B cell (primary cell): ENCODE data around the gene ADA. TPM values are rescaled to one million over a fixed set of nuclear protein-coding genes. Genes with fewer than 3 reads are reported as not detected.

ENCODE experiments used
- ATAC-seq: fragments of 200-7000 bp; cut with Tn5 transposase; one replicate; pipeline ENCODE4 v1.10.0; 2021; ENCODE audit warnings: low read depth, mild to moderate bottlenecking, moderate number of reproducible peaks, moderate library complexity
- CTCF ChIA-PET: fragments of 350-600 bp; sonication (Branson Sonifier 250); formaldehyde crosslinking; loops from one replicate; lab custom pipeline; 2021; ENCODE audit warnings: antibody characterized with exemption, inconsistent platforms; lab: Charles Lee
- POLR2A ChIA-PET: fragments of 350-600 bp; sonication (Branson Sonifier 250); formaldehyde crosslinking; loops from one replicate; lab custom pipeline; 2021; ENCODE audit warnings: antibody characterized with exemption; lab: Charles Lee
- DNase-seq: peaks from one replicate; pipeline ENCODE4 v3.0.0; 2013
- H2AFZ ChIP-seq: 2 replicates; pipeline ENCODE4 v1.6.1; 2012; ENCODE audit warnings: mild to moderate bottlenecking, low read depth, low read length; ENCODE audit not compliant: insufficient read depth, poor library complexity, severe bottlenecking
- H3K27ac ChIP-seq, 2 donors: 1 replicate in 1 of 2; 2 replicates in 1 of 2; pipeline ENCODE4 v1.5.1; 2012 to 2013; ENCODE audit warnings: low read length in 2 of 2, mild to moderate bottlenecking in 2 of 2, moderate library complexity in 1 of 2
- H3K27me3 ChIP-seq, 4 experiments: fragments of 200-600 bp in 1 of 4; sonication (generic) in 1 of 4; replicated peaks in 1 of 4; 1 replicate in 2 of 4; 2 replicates in 2 of 4; pipeline versions ENCODE4 v1.6.1 to v1.7.0; 2013 to 2016; ENCODE audit warnings: low read length in 3 of 4, mild to moderate bottlenecking in 2 of 4, mixed read lengths in 1 of 4, moderate library complexity in 1 of 4; ENCODE audit not compliant: insufficient read depth in 4 of 4, control insufficient read depth in 3 of 4; ENCODE audit errors: control extremely low read depth in 1 of 4
- H3K36me3 ChIP-seq, 2 experiments: replicated peaks in 1 of 2; 1 replicate in 1 of 2; 2 replicates in 1 of 2; pipeline versions ENCODE4 v1.6.1 to v1.7.1; 2013; ENCODE audit warnings: low read length in 1 of 2; ENCODE audit not compliant: insufficient read depth in 2 of 2, control insufficient read depth in 1 of 2; ENCODE audit errors: control extremely low read depth in 1 of 2, extremely low read depth in 1 of 2
- H3K4me1 ChIP-seq, 2 donors: fragments of 200-600 bp in 1 of 2; sonication (generic) in 1 of 2; 1 replicate in 1 of 2; 2 replicates in 1 of 2; pipeline versions ENCODE4 v1.5.1 to v1.6.1; 2013 to 2017; ENCODE audit warnings: low read length in 2 of 2; ENCODE audit not compliant: control insufficient read depth in 2 of 2, insufficient read depth in 2 of 2
- H3K4me2 ChIP-seq: replicated peaks from 2 replicates; pipeline ENCODE3; 2012; ENCODE audit warnings: mild to moderate bottlenecking, low read depth, low read length; ENCODE audit not compliant: poor library complexity, severe bottlenecking
- H3K4me3 ChIP-seq, 5 experiments: fragments of 200-600 bp in 1 of 5; sonication (generic) in 1 of 5; 1 replicate in 3 of 5; 2 replicates in 2 of 5; pipeline versions ENCODE4 v1.5.1 to v1.7.0; 2011 to 2016; ENCODE audit warnings: low read length in 4 of 5, mild to moderate bottlenecking in 4 of 5, low read depth in 2 of 5, control low read depth in 1 of 5, moderate library complexity in 1 of 5; ENCODE audit not compliant: insufficient read depth in 1 of 5; ENCODE audit errors: control extremely low read depth in 1 of 5, extremely low read depth in 1 of 5
- H3K79me2 ChIP-seq: fragments of 200-600 bp; sonication (generic); one replicate; pipeline ENCODE4 v1.6.0; 2016; ENCODE audit warnings: low read length; ENCODE audit not compliant: control insufficient read depth, insufficient read depth
- H3K9ac ChIP-seq: fragments of 200-600 bp; sonication (generic); 2 replicates; pipeline ENCODE4 v1.6.1; 2017; ENCODE audit warnings: mild to moderate bottlenecking, low read length, moderate library complexity
- H3K9me3 ChIP-seq, 3 donors: one replicate each; pipeline versions ENCODE4 v1.6.1 to v1.7.1; 2013; ENCODE audit warnings: low read length in 2 of 3; ENCODE audit not compliant: control insufficient read depth in 2 of 3, insufficient read depth in 1 of 3; ENCODE audit errors: control extremely low read depth in 1 of 3
- H4K20me1 ChIP-seq: 2 replicates; pipeline ENCODE4 v1.6.0; 2012; ENCODE audit warnings: mild to moderate bottlenecking, low read length; ENCODE audit not compliant: insufficient read depth, control insufficient read depth, poor library complexity, severe bottlenecking
- H3K27ac Mint-ChIP-seq: one replicate; pipeline ENCODE4 v1.8.0; 2021; ENCODE audit warnings: mixed read lengths
- H3K27me3 Mint-ChIP-seq: one replicate; pipeline ENCODE4 v1.8.0; 2021; ENCODE audit warnings: mixed read lengths
- H3K4me1 Mint-ChIP-seq: one replicate; pipeline ENCODE4 v1.8.0; 2021; ENCODE audit warnings: mixed read lengths
- H3K4me3 Mint-ChIP-seq: one replicate; pipeline ENCODE4 v1.8.0; 2021; ENCODE audit warnings: mixed read lengths
- H3K9me3 Mint-ChIP-seq: one replicate; pipeline ENCODE4 v1.8.0; 2022; ENCODE audit warnings: mixed read lengths; ENCODE audit not compliant: insufficient read depth
- EZH2 ChIP-seq: IDR thresholded peaks from 2 replicates; pipeline ENCODE4 v1.6.1; 2012; ENCODE audit warnings: borderline replicate concordance, low read depth, mild to moderate bottlenecking, moderate library complexity, low read length; ENCODE audit not compliant: insufficient read depth, poor library complexity, severe bottlenecking
- WGBS: methylation state at CpG from one replicate; pipeline ENCODE4 v1.1.5; 2013; ENCODE audit warnings: missing lambda C conversion rate; ENCODE audit not compliant: insufficient coverage; 5-methylcytosine and 5-hydroxymethylcytosine counted together
- intact Hi-C: fragments of 100-400 bp; cut with micrococcal nuclease; formaldehyde crosslinking; loops from one replicate; pipeline ENCODE4 v1.10.0; 2022
- polyA plus RNA-seq: library from polyadenylated mRNA; depleted of rRNA; stranded (reverse); fragments of >200 nt; gene quantifications from 2 replicates; pipeline ENCODE4 v1.2.3, GENCODE V29; 2012
- total RNA-seq, 2 donors: library from RNA; stranded (reverse); fragments of 120-200 nt in 1 of 2; gene quantifications; 1 replicate in 1 of 2; 2 replicates in 1 of 2; pipeline versions ENCODE4 v1.2.3 to v1.2.4, GENCODE V29; 2013 to 2022
- TF ChIP-seq, protein P1 (sequence below): fragments of 200-600 bp; IDR thresholded peaks from one replicate; pipeline ENCODE4 v1.8.0; 2022; ENCODE audit warnings: antibody characterized with exemption, mild to moderate bottlenecking

The ADA gene
- total and polyA plus RNA-seq, 2 donors (not counting 1 experiment from before 2014, with no cell fraction given) = 10.0 to 34.2 TPM

DNA sequence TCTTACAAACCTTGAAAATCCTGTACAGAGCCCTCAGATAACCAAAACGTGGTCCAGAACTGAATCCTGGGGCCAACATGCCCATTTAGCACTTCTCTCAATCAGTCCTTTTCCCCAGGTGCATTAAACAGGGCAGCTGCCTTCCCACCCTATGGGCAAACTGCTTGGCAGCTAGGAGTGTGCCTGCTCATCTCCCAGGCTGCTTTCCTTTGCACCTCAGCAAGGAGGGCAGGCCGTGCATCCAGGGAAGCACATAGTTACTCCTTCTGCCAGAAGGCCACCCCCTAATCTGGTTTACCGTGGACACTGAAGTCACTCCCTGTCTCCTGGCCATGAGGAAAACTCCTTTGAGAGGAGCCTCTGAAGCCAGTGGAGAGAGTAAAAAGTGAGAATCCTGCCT is 59.1 kb downstream of the ADA start:
- no peak overlapping the region for H3K4me3 ChIP-seq
- ATAC-seq (no peak), DNase-seq (no peak)
- WGBS = 84% methylated on average over 2 of the region's 3 CpGs
- no peaks in the 10 kb centered on the region for H3K27me3 ChIP-seq
- H3K27ac Mint-ChIP-seq = peak overlapping the region; percentile 87
- no peaks in the 10 kb centered on the region for H4K20me1 ChIP-seq
- H3K9me3 Mint-ChIP-seq = no peaks in the 10 kb centered on the region
- peak overlapping the region; percentile 46 to 79 for H3K27ac ChIP-seq
- H3K27me3 Mint-ChIP-seq = no peaks in the 10 kb centered on the region
- intact Hi-C loops = no loop called here
- ChIA-PET CTCF (interaction anchor here (1.2 to 24.0 kb wide), 3 partner anchors 11 to 35 kb away, joined by 3 to 772 read pairs (median 3); no protein-coding TSS in a partner anchor), POLR2A (no interaction called here)
- H3K4me3 Mint-ChIP-seq = peak overlapping the region; percentile 44
- peaks cover 91% of the 10 kb centered on the region for H3K79me2 ChIP-seq
- TF ChIP-seq EZH2 = no peak
- TF ChIP-seq, protein P1, sequence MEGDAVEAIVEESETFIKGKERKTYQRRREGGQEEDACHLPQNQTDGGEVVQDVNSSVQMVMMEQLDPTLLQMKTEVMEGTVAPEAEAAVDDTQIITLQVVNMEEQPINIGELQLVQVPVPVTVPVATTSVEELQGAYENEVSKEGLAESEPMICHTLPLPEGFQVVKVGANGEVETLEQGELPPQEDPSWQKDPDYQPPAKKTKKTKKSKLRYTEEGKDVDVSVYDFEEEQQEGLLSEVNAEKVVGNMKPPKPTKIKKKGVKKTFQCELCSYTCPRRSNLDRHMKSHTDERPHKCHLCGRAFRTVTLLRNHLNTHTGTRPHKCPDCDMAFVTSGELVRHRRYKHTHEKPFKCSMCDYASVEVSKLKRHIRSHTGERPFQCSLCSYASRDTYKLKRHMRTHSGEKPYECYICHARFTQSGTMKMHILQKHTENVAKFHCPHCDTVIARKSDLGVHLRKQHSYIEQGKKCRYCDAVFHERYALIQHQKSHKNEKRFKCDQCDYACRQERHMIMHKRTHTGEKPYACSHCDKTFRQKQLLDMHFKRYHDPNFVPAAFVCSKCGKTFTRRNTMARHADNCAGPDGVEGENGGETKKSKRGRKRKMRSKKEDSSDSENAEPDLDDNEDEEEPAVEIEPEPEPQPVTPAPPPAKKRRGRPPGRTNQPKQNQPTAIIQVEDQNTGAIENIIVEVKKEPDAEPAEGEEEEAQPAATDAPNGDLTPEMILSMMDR = no peak
- H2AFZ ChIP-seq = no peak overlapping the region
- H3K4me2 ChIP-seq = peak overlapping the region; percentile 56
- H3K9me3 ChIP-seq = no peaks in the 10 kb centered on the region
- peaks cover 91 to 99% of the 10 kb centered on the region in 2 donors for H3K4me1 ChIP-seq
- H3K36me3 ChIP-seq = peaks cover 0 to 49% of the 10 kb centered on the region in 2 experiments
- H3K9ac ChIP-seq = peak overlapping the region; percentile 4
- H3K4me1 Mint-ChIP-seq = peaks cover 91% of the 10 kb centered on the region

GRCh38 chr20:44590980-44591778 is 60.3 kb downstream of the ADA start:
- peaks cover 91% of the 10 kb centered on the region for H3K4me1 Mint-ChIP-seq
- TF ChIP-seq, protein P1 = no peak
- no peak for TF ChIP-seq EZH2
- no peaks in the 10 kb centered on the region for H3K27me3 ChIP-seq
- 87% methylated on average over 6 of the region's 9 CpGs for WGBS
- peaks cover 0 to 50% of the 10 kb centered on the region in 2 experiments for H3K36me3 ChIP-seq
- H3K9me3 ChIP-seq = no peaks in the 10 kb centered on the region
- intact Hi-C loops = no loop called here
- DNase-seq (peak; percentile 47), ATAC-seq (no peak)
- peak overlapping the region; percentile 14 for H3K9ac ChIP-seq
- H3K4me3 Mint-ChIP-seq = peak overlapping the region; percentile 68
- ChIA-PET CTCF (interaction anchor here (1.0 to 24.0 kb wide), 8 partner anchors 9 to 55 kb away, joined by 3 to 772 read pairs (median 4); no protein-coding TSS in a partner anchor), POLR2A (interaction anchor here (0.8 to 1.0 kb wide), 2 partner anchors 11 to 16 kb away, joined by 3 to 4 read pairs; no protein-coding TSS in a partner anchor)
- peaks cover 85% of the 10 kb centered on the region for H3K79me2 ChIP-seq
- H2AFZ ChIP-seq = peak overlapping the region; percentile 49
- peak overlapping the region; percentile 85 to 89 for H3K27ac ChIP-seq
- H3K4me3 ChIP-seq = peak overlapping the region in 1 of 5 experiments; percentile 22
- peak overlapping the region; percentile 59 for H3K4me2 ChIP-seq
- peaks cover 89 to 98% of the 10 kb centered on the region in 2 donors for H3K4me1 ChIP-seq
- H3K27me3 Mint-ChIP-seq = no peaks in the 10 kb centered on the region
- H3K9me3 Mint-ChIP-seq = no peaks in the 10 kb centered on the region
- no peaks in the 10 kb centered on the region for H4K20me1 ChIP-seq
- peak overlapping the region; percentile 93 for H3K27ac Mint-ChIP-seq
